ENCODE measurements around the gene MBD6. TPM values are rescaled to one million over a fixed set of nuclear protein-coding genes. Genes with fewer than 3 reads are reported as not detected.

The MBD6 gene
- total and polyA plus RNA-seq, 2 of the 13 experiments (the other 11 are each of a cell fraction or from before 2014, with no cell fraction given), result 4.1 to 5.9 TPM

DNA sequence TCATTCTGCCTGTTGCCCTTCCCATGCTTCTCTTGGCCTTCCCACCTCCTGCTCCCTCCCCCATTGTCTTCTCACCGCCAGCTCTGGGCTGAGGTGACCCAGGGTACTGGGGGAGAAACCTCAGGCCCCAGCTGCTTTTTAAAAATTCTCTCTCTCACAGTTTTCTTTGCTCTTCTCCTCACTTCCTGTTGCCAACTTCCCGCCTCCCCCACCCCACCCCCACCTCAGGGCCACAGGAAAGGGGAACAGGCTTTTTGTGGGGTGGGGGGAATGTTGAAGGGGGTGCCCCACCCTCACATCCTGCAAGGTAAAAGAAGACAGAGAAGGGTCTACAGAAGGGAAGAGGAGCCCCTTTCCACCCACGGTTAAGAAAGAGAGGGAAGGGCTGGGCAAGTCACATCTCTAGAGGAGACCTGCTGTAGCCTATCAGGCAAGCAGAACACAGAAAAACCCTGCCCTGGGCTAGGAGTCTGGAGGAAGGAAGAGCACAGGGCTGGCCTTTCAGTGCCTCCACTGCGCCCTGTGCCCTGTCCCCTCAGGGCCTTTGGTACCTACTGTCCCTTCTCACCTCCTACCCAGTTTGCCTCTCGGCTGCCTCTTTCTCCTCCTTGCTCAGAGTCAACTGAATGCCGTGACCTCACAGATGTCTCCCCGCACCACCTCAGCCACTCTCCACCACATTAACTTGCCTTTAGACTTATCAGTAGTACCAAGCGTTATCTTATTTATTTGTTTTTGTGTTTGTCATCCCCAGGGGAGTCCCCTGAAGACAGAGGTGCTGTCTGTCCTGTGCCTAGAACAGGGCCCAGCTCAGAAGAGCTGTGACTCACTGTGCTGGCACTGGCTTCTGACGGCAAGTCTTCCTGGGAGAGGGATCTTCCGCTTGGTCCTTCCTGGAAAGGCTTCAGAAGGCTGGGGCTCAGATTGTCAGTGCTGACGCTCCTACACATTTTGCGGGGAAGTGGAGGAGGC is 44.6 kb upstream of the MBD6 start:
- Histone ChIP-seq H3K36me3 (replicated peaks in 1 of 2; ENCODE audit: control insufficient read depth in 1 of 2, insufficient read depth in 2 of 2, low read length in 2 of 2) (no peaks in the 10 kb centered on the region), H3K9ac (ENCODE audit: insufficient read depth, low read depth, low read length) (no peak overlapping the region), H3K9me3 (ENCODE audit: low read length) (no peaks in the 10 kb centered on the region), H4K20me1 (ENCODE audit: insufficient read depth, low read length) (no peaks in the 10 kb centered on the region), H3K4me1 (ENCODE audit: insufficient read depth, low read length) (peaks cover 35% of the 10 kb centered on the region), H2AFZ (ENCODE audit: low read length) (no peak overlapping the region), H3K27me3 (ENCODE audit: control insufficient read depth in 1 of 2, insufficient read depth in 2 of 2, low read length in 2 of 2) (peaks cover 8 to 69% of the 10 kb centered on the region in 2 experiments), H3K79me2 (ENCODE audit: insufficient read depth, low read length) (no peaks in the 10 kb centered on the region), H3K27ac (ENCODE audit: extremely low read length, insufficient read depth, low read length) (no peak overlapping the region), H3K4me2 (ENCODE audit: low read depth, low read length) (peak overlapping the region; percentile 73), H3K4me3 (replicated peaks in 1 of 3; ENCODE audit: insufficient read depth in 1 of 3, low read depth in 2 of 3, low read length in 3 of 3) (peak overlapping the region in 2 of 3 experiments; percentile 24 to 51; a peak in 3 of 6 replicates)
- BruUV-seq (replicated peaks), result no TSS peak
- 13% methylated on average over 12 of the region's 12 CpGs for WGBS (ENCODE audit: low lambda C conversion rate)
- no peak for DNase-seq (ENCODE audit: low spot score)
- ChIA-PET POLR2A (interaction anchor here (1.1 kb wide), 1 partner anchor 43 kb away, joined by 4 read pairs; the partner anchor contains the start of gene DDIT3), CTCF (ENCODE audit: low intra/inter-chr PET ratio, low total read pairs) (no interaction called here)
- intact Hi-C loops (cut with micrococcal nuclease; ENCODE audit: unreplicated experiment), result no loop called here
- ATAC-seq, result peak; percentile 43
- peak; percentile 30; the same call in 1 of the 2 replicates for TF ChIP-seq CREB1 (IDR thresholded peaks at IDR 0.05)
- no peak for TF ChIP-seq CREB1 (CRISPR knock-in tag; IDR thresholded peaks at IDR 0.05)
- TF ChIP-seq SNAPC2 (CRISPR knock-in tag; IDR thresholded peaks at IDR 0.05), result no peak
- no peak for TF ChIP-seq CREM (IDR thresholded peaks at IDR 0.05)
- no peak for TF ChIP-seq CREM (CRISPR knock-in tag; IDR thresholded peaks at IDR 0.05)
- TF ChIP-seq ZKSCAN5 (CRISPR knock-in tag; IDR thresholded peaks at IDR 0.05), result peak; percentile 68; the same call in 1 of the 2 replicates
- TF ChIP-seq CCAR2 (optimal IDR thresholded peaks at IDR 0.05; ENCODE audit: low read depth, low read length), result no peak
- TF ChIP-seq GPN1 (CRISPR knock-in tag; IDR thresholded peaks at IDR 0.05; ENCODE audit: borderline replicate concordance), result no peak
- peak; percentile 56 for TF ChIP-seq XRCC5 (optimal IDR thresholded peaks at IDR 0.05; ENCODE audit: low read length)
- TF ChIP-seq, protein P1, sequence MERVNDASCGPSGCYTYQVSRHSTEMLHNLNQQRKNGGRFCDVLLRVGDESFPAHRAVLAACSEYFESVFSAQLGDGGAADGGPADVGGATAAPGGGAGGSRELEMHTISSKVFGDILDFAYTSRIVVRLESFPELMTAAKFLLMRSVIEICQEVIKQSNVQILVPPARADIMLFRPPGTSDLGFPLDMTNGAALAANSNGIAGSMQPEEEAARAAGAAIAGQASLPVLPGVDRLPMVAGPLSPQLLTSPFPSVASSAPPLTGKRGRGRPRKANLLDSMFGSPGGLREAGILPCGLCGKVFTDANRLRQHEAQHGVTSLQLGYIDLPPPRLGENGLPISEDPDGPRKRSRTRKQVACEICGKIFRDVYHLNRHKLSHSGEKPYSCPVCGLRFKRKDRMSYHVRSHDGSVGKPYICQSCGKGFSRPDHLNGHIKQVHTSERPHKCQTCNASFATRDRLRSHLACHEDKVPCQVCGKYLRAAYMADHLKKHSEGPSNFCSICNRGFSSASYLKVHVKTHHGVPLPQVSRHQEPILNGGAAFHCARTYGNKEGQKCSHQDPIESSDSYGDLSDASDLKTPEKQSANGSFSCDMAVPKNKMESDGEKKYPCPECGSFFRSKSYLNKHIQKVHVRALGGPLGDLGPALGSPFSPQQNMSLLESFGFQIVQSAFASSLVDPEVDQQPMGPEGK (CRISPR knock-in tag; IDR thresholded peaks at IDR 0.05), result 0 out of 2 replicates have a peak, but pooled peaks have one; percentile 42
- TF ChIP-seq ZNF337 (CRISPR knock-in tag; IDR thresholded peaks at IDR 0.05; ENCODE audit: borderline replicate concordance, low read depth), result no peak
- 0 out of 2 replicates have a peak, but pooled peaks have one; percentile 18 for TF ChIP-seq ZNF281 (CRISPR knock-in tag; IDR thresholded peaks at IDR 0.05; ENCODE audit: borderline replicate concordance)
- no peak for TF ChIP-seq CREB3 (CRISPR knock-in tag; IDR thresholded peaks at IDR 0.05)
- peak; percentile 69 for TF ChIP-seq FOSL2 (CRISPR knock-in tag; IDR thresholded peaks at IDR 0.05)
- FAIRE-seq, result no peak
- in situ Hi-C loops (cut with HindIII; ENCODE audit: extremely low pct_ligation_motif_present, low pct_unique_long_range_greater_than_20kb), result no loop called here

Data from HepG2 (cell line).